OCI-LY7 (cell line): ENCODE results near the gene ATG4C.

Experiments
- CTCF ChIP-seq: fragments of 200-600 bp; sonication (generic); conservative IDR thresholded peaks from 2 replicates; pipeline ENCODE4 v1.5.1; 2014; ENCODE audit warnings: mild to moderate bottlenecking, antibody characterized with exemption, low read length, moderate library complexity, mixed read lengths
- EZH2phosphoT487 ChIP-seq: fragments of 200-600 bp; sonication (generic); IDR thresholded peaks from 2 replicates; pipeline ENCODE4 v1.6.1; 2018; ENCODE audit warnings: low read depth, borderline replicate concordance, mild to moderate bottlenecking, mixed run types, antibody characterized with exemption, low read length, moderate library complexity, mixed read lengths

DNA sequence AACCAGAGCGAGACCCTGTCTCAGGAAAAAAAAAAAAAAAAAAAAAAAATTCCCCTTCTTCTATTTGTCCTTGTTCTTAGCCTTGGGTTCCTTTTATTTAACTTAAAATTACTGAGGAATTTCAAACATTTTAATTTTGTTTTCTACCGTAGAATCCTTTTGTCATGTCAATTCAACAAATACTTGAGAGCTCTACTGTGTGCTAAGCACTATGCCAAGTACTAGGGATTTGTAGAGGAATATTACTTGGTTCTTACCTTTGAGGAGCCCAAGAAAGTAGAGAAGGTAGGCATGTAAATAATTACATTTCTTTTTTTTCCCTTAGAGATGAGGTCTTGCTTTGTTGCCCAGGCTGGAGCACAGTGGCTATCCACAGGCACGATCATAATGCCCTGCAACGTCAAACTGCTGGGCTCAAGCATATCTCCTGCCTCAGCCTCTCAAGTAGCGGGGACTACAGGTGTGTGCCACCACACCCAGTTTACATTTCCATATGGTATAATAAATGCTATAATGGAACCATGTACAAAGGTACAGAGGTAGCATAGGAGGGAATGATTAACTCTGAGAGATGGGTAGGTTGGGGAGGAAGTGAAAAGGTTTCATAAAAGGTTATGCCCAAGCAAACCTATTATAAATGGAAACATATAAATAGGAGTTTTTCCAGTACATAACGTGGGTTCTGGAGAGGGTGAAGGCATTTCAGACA lies 104.0 kb downstream of the ATG4C start:
- TF ChIP-seq CTCF (no peak), EZH2phosphoT487 (no peak)
